NCI-H2029 treated with DMSO at 0.1 percent for 48 hours (cell line): ENCODE results near the gene PLEKHG3.
"Not testable (repeated sequence)": the region's sequence is repeated elsewhere in the genome, so short reads cannot be mapped to it uniquely, and the experiment has no call there.

Source experiments
- DNase-seq: peaks from one replicate; lab custom pipeline; 2025; lab: John Stamatoyannopoulos, UW

Gene PLEKHG3

GRCh38 chr14:64704143-64704742 is at the start of gene PLEKHG3:
TSS of gene PLEKHG3 (plus strand) at chr14:64704424. CDS start at chr14:64727632, 23,208 bp downstream.
- no peak for DNase-seq

- no peak for DNase-seq
Observed at GRCh38 chr14:64654901-64655300, 49.3 kb upstream of the PLEKHG3 start.

DNA sequence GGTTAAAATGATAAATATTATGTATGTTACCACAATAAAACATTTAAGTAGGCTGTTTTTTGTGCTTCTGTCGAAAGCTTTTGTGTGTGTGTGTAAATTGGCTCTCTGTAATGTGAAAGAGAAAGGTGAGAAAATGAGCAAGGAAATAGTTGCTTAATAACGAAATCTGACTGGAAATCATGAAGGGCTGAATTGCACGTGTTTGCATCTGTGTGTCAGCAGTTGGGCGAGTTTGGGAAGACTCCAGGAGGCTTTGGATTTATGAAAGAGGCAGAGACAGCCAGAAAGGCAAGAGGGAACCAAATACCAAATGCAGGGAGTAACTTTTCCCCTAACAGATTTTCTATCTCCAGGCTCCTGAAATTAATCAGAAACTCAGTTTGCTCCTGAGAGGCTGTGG is 47.2 kb upstream of the PLEKHG3 start:
- DNase-seq = no peak

- DNase-seq = no peak
Observed at GRCh38 chr14:64658201-64658600, 46.0 kb upstream of the PLEKHG3 start.

DNA sequence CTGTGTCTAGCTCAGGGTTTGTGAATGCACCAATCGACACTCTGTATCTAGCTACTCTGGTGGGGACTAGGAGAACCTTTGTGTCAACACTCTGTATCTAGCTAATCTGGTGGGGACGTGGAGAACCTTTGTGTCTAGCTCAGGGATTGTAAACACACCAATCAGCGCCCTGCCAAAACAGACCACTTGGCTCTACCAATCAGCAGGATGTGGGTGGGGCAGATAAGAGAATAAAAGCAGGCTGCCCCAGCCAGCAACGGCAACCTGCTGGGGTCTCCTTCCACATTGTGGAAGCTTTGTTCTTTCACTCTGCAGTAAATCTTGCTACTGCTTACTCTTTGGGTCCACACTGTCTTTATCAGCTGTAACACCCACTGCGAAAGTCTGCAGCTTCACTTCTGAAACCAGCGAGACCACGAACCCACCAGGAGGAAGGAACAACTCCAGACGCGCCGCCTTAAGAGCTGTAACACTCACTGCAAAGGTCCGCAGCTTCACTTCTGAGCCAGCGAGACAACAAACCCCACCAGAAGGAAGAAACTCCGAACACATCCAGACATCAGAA is 45.4 kb upstream of the PLEKHG3 start:
- DNase-seq = not testable (repeated sequence)

- DNase-seq = no peak
Observed at GRCh38 chr14:64659366-64659765, 44.9 kb upstream of the PLEKHG3 start.

DNA sequence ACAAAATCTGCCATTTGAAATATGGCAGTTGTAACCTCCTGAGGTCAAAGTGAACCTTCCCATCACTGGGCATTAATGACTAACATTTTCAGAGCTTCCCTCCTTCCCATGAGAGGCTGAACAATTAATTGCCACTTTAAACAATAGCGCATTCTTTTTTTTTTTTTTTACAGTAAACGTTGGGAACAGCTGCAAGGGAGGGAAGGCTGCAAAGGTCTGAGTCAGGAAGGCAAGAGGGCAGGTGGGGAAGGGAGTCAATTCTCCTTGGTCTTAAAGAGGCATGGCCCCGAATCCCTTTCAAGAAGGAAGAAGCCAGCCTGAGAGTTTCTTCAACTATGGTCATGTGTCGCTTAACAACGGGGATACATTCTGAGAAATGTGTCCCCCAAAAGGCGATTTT is 41.0 kb upstream of the PLEKHG3 start:
- DNase-seq = no peak

GRCh38 chr14:64671591-64671990 is 32.6 kb upstream of the PLEKHG3 start:
- no peak for DNase-seq

GRCh38 chr14:64673316-64673715 is 30.9 kb upstream of the PLEKHG3 start:
- no peak for DNase-seq

- no peak for DNase-seq
Observed at GRCh38 chr14:64673748-64674147, 30.5 kb upstream of the PLEKHG3 start.

GRCh38 chr14:64674829-64675228 is 29.4 kb upstream of the PLEKHG3 start:
- DNase-seq = no peak

DNA sequence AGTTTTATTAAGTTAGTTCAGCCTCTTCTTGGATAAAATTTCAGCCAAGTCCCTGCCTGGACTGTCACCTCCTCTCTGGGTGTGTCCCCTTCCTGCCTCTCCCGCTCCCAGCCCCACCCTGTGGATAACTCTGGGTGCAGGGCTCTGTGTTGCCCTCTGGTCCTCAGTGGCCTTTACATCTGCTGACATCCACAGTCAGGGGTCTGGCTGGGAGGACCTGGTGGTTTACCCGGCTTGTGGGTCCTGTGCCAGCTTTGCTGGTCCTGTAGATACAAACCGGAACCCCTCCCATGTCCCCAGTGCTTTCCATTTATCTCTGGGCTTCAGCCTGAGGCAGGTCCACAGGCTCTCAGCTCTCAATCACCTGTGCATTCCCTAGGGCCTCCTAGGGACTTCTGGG is 28.9 kb upstream of the PLEKHG3 start:
- DNase-seq = no peak

DNA sequence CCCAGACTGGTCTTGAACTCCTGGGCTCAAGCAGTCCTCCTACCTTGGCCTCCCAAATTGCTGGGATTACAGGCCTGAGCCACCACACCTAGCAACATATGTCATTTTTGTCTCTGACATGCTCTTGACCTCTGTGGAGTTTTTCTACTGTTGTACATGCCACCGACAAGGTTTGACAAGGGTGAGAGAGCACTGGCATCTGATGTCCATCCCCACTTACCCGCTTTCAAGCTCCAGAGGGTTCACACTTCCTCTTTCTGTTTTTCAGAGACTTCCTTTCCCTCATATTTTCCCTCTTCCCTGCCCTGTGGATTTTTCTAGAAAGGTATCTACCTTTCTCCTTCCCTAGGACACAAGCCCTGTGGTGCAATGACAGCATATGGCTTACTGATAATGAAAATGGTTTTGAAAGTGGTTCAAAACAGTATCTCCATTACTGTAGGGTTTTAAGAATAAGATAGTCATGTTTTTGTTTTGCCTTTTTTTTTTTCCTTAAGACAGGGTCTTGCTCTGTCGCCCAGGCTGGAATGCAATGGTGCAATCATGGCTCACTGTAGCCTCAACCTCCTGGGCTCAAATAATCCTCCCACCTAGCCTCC is 27.7 kb upstream of the PLEKHG3 start:
- DNase-seq = no peak

DNA sequence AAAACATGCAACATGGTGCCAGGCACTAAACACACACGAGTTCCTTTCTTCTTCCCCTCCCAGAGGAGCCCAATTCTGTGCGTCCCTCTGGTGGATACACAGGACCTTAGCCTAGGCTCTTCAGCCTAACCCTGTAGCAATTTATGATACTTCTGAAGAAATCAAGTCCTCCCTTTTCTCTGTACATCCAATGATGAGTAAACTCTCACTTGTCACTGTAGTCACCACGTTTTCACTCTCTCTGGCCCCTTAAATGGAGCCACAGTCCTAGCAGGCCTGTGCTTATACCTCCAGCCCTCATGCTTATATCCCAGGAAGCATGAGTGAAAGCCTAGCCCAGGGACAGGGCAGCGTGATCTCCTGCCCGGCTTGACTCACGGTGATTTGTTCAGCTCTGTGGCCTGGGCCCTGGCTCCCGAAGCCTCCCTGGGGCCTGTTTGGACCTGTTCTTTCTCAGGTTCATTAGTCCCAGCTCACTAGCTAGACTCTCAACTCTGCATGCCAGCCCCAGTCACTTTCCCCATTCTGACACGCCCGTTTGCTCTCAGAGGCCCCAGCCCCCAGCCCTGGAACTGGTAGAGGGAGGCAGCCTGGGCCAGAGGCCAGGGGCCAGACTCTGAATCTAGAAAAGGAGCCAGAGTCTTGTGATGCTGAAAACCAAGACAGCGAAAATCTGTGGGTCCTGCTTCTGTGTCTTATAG is 24.1 kb upstream of the PLEKHG3 start:
- no peak for DNase-seq

- DNase-seq = no peak
Observed at GRCh38 chr14:64680714-64681065, 23.5 kb upstream of the PLEKHG3 start.

DNA sequence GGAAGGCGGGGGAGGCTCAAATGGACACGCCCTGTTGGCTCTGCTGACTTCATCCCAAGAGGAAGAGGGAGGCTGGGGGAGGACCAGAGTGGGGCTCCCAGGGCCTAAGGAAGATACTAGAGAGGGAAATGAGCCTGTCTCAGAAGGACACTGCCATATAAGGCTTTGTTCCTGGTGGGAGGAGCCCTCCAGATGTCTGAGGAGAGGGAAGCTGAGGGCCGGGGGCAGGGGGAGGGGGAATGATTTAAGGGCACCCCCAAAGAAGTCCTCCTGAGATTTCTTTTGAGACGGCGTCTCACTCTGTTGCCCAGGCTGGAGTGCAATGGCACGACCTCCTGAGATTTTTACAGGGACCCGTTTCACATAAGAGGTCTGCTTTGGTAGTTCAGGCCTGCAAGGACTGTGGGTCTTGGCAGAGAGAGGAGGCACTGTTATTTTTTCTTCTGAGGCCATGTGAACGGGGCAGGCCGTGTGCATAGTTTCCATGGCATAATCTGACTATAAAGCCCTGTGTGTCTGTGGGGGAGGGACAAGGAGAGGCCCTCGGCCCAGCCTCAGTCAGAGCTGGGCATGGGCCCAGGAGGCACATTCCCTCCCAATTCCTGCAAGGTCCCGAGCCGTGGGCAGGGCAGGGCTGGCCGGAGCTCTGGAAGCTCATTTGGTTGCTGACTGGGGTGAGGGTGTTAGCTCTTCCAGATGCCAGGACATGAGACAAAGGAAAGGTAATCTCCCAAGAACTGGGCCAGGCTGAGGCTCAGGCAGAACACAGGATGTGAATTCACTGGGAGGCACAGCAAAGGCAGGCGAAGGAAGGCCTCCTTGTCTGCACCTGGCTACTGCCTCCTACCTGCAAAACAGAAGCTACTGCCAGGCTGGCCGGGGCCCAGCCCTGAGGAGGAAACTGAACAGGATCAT is 22.2 kb upstream of the PLEKHG3 start:
- no peak for DNase-seq

- DNase-seq = no peak
Observed at GRCh38 chr14:64682843-64683242, 21.4 kb upstream of the PLEKHG3 start.

DNA sequence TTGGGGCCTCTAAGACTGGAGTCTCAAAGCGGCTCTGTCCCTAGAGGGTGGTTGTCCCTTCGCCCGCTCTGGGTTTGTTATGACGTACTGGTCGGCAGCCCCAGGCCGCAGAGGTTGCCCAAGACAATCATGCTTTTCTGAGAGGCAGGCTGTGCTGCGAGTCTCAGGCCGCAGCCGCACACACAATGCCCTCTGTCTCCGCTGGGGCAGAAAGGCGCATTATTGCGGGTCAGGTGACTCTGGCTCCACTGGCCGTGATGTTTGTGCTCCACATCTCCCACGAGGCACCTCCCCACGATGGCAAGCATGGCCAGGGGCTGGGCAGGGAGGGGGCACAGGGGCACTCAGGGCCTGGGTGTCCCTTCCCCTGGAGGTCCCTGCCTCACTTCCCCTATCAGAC is 21.0 kb upstream of the PLEKHG3 start:
- DNase-seq = no peak

GRCh38 chr14:64684091-64684490 is 20.1 kb upstream of the PLEKHG3 start:
- no peak for DNase-seq

DNA sequence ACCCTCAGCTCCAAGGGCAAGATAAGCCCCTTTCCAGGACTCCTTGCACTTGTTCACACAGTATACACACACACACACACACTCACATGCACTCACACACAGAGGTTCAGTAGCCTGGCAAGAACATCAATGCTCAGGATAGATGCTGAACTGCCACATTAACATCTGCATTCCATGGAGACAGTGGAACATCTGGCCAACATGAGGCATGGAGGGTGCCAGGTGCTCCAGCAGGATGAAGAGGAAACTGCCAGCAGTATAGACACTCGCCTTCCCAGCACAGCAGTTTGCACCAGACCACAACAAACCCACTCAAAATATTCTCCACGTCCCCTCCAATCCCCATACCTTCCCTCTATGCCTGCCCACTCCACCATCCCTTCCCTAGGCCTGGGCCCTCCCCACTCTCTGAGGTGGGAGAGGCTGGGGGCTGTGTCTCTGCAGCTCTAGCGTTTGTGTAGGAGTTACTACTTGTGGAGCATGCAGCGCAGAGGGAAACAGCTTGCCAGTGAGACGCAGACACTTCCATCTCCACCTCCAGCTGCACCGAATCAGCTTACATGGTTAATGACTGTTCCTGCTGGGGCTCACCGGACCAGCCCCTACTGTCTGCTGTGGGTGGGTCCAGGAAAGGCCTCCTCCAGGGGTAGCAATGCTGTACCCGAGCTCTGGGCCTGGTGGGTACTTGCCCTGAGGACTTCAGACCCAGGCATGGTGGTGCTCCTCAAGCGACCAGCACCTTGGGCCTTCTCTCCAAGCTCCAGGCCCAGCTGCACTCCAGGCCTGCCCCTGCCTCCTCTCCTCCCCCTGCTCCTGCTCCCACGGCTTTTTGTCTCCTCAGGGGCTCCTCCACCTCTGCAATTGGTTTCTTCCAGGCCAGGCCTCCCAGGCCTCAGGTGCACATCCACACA is 18.6 kb upstream of the PLEKHG3 start:
- DNase-seq = no peak

DNA sequence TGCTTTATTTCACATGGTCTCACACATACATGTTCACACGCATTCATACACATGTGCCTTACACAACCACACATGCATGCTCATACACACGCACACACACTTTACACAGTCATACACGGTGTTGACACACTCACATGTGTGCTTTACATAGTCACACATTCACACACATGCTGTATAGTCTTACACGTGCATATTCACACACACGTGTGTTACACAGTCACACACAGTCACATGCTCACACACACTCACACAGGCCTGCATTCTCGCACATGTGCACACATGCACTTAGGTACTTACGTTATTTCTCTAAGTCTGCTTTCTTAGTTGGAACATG is 18.0 kb upstream of the PLEKHG3 start:
- no peak for DNase-seq
